ENCODE measurements around the gene OLFML2B. TPM values are rescaled to one million over a fixed set of nuclear protein-coding genes. Genes with fewer than 3 reads are reported as not detected.

The OLFML2B gene
- total RNA-seq, 1 experiment from 2014 or later = not detected

DNA sequence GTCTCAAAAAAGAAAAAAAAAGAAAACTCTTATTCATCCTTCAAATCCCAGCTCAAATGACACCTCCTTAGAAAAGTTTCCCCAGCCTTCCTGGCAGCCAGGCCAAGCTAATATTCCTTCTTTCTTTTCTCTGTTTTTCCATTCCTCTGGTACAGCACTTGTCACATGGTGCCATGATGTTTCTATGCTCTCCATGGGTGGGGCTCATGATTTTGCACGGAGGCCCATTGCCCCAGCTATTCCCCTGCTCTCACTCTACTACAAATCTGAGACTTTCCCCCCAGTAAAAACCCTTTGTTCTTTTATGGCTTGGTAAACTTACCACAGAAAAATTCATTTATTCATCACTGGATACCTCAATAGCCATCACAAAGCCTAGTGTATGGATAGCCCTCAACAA is 26.5 kb downstream of the OLFML2B start:
- TF ChIP-seq, protein P1, sequence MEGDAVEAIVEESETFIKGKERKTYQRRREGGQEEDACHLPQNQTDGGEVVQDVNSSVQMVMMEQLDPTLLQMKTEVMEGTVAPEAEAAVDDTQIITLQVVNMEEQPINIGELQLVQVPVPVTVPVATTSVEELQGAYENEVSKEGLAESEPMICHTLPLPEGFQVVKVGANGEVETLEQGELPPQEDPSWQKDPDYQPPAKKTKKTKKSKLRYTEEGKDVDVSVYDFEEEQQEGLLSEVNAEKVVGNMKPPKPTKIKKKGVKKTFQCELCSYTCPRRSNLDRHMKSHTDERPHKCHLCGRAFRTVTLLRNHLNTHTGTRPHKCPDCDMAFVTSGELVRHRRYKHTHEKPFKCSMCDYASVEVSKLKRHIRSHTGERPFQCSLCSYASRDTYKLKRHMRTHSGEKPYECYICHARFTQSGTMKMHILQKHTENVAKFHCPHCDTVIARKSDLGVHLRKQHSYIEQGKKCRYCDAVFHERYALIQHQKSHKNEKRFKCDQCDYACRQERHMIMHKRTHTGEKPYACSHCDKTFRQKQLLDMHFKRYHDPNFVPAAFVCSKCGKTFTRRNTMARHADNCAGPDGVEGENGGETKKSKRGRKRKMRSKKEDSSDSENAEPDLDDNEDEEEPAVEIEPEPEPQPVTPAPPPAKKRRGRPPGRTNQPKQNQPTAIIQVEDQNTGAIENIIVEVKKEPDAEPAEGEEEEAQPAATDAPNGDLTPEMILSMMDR (IDR thresholded peaks at IDR 0.05; ENCODE audit: unreplicated experiment) = no peak
- no peaks in the 10 kb centered on the region for H3K27me3 Mint-ChIP-seq (ENCODE audit: insufficient read depth, unreplicated experiment)
- ChIA-PET CTCF (interaction anchor here (1.3 kb wide), 1 partner anchor 21 kb away, joined by 3 read pairs; no protein-coding TSS in a partner anchor), POLR2A (interaction anchor here (0.6 kb wide), 1 partner anchor 729 kb away, joined by 3 read pairs; no protein-coding TSS in a partner anchor)
- H3K36me3 Mint-ChIP-seq (ENCODE audit: insufficient read depth, unreplicated experiment) = no peaks in the 10 kb centered on the region
- BruUV-seq (replicated peaks) = no TSS peak
- DNase-seq (ENCODE audit: unreplicated experiment) = no peak
- H3K4me3 Mint-ChIP-seq (ENCODE audit: unreplicated experiment) = no peak overlapping the region
- H3K4me1 Mint-ChIP-seq (ENCODE audit: insufficient read depth, unreplicated experiment) = no peaks in the 10 kb centered on the region
- no peak overlapping the region for H3K27ac Mint-ChIP-seq (ENCODE audit: low read depth, unreplicated experiment)
- intact Hi-C loops (cut with micrococcal nuclease) = no loop called here
- H3K9me3 Mint-ChIP-seq (ENCODE audit: unreplicated experiment) = no peaks in the 10 kb centered on the region

- no peaks in the 10 kb centered on the region for H3K4me1 Mint-ChIP-seq (ENCODE audit: insufficient read depth, unreplicated experiment)
- CTCF ChIA-PET = interaction anchor here (1.0 to 1.2 kb wide), 4 partner anchors 30 to 202 kb away, joined by 3 to 7 read pairs (median 4); no protein-coding TSS in a partner anchor
- no peak for DNase-seq (ENCODE audit: unreplicated experiment)
- peaks cover 4% of the 10 kb centered on the region for H3K27me3 Mint-ChIP-seq (ENCODE audit: insufficient read depth, unreplicated experiment)
- H3K36me3 Mint-ChIP-seq (ENCODE audit: insufficient read depth, unreplicated experiment) = no peaks in the 10 kb centered on the region
- BruUV-seq (replicated peaks) = no TSS peak
- H3K9me3 Mint-ChIP-seq (ENCODE audit: unreplicated experiment) = no peaks in the 10 kb centered on the region
- intact Hi-C loops (cut with micrococcal nuclease) = no loop called here
- POLR2A ChIA-PET = interaction anchor here (0.6 to 1.4 kb wide), 2 partner anchors 9 to 137 kb away, joined by 5 to 6 read pairs; no protein-coding TSS in a partner anchor
- no peak overlapping the region for H3K4me3 Mint-ChIP-seq (ENCODE audit: unreplicated experiment)
- H3K27ac Mint-ChIP-seq (ENCODE audit: low read depth, unreplicated experiment) = no peak overlapping the region
- TF ChIP-seq, protein P1 (IDR thresholded peaks at IDR 0.05; ENCODE audit: unreplicated experiment) = no peak
These were observed 29.4 kb downstream of the OLFML2B start for GRCh38 chr1:161994175-161994668.

DNA sequence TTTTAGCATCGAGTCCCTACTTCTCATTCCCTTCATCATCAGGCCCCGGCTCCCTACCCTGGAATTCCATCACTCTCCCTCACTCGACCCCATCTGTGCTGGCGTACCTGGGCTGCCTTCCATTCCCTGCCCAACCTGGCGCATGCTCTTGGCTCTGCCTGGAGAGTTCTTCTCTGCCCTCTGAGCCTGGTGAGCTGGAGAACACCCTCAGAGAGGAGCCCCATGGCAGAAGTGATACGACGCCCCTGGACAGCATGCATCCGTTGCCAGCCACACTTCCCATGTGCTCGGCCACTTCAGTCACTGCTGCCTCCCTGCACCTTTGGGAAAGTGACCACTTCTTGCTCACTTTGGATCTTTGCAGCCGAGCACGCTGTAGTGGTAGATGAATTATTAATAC is 30.1 kb downstream of the OLFML2B start:
- no peaks in the 10 kb centered on the region for H3K9me3 Mint-ChIP-seq (ENCODE audit: unreplicated experiment)
- ChIA-PET POLR2A (no interaction called here), CTCF (interaction anchor here (1.1 to 2.1 kb wide), 2 partner anchors 36 to 202 kb away, joined by 3 to 4 read pairs; no protein-coding TSS in a partner anchor)
- DNase-seq (ENCODE audit: unreplicated experiment) = no peak
- TF ChIP-seq, protein P1 (IDR thresholded peaks at IDR 0.05; ENCODE audit: unreplicated experiment) = no peak
- no peaks in the 10 kb centered on the region for H3K4me1 Mint-ChIP-seq (ENCODE audit: insufficient read depth, unreplicated experiment)
- intact Hi-C loops (cut with micrococcal nuclease) = no loop called here
- no peak overlapping the region for H3K4me3 Mint-ChIP-seq (ENCODE audit: unreplicated experiment)
- H3K36me3 Mint-ChIP-seq (ENCODE audit: insufficient read depth, unreplicated experiment) = no peaks in the 10 kb centered on the region
- peaks cover 10% of the 10 kb centered on the region for H3K27me3 Mint-ChIP-seq (ENCODE audit: insufficient read depth, unreplicated experiment)
- no peak overlapping the region for H3K27ac Mint-ChIP-seq (ENCODE audit: low read depth, unreplicated experiment)
- BruUV-seq (replicated peaks) = no TSS peak

- Mint-ChIP-seq H3K27me3 (ENCODE audit: insufficient read depth, unreplicated experiment) (peaks cover 16% of the 10 kb centered on the region), H3K4me3 (ENCODE audit: unreplicated experiment) (no peak overlapping the region), H3K36me3 (ENCODE audit: insufficient read depth, unreplicated experiment) (no peaks in the 10 kb centered on the region), H3K27ac (ENCODE audit: low read depth, unreplicated experiment) (no peak overlapping the region), H3K4me1 (ENCODE audit: insufficient read depth, unreplicated experiment) (no peaks in the 10 kb centered on the region), H3K9me3 (ENCODE audit: unreplicated experiment) (no peaks in the 10 kb centered on the region)
- intact Hi-C loops (cut with micrococcal nuclease) = no loop called here
- ChIA-PET POLR2A (no interaction called here), CTCF (interaction anchor here (0.5 to 0.6 kb wide), 2 partner anchors 59 to 153 kb away, joined by 3 read pairs; no protein-coding TSS in a partner anchor)
- TF ChIP-seq, protein P1 (IDR thresholded peaks at IDR 0.05; ENCODE audit: unreplicated experiment) = no peak
- no TSS peak for BruUV-seq (replicated peaks)
- DNase-seq (ENCODE audit: unreplicated experiment) = no peak
These were observed 33.9 kb downstream of the OLFML2B start for GRCh38 chr1:161989786-161990185.
